Stimulated activated naive CD4-positive, alpha-beta T cell treated with Interleukin-2 at 50 U/mL for 16 hours (primary cell): ENCODE data around the gene PI4K2B.
"Not testable (repeated sequence)": the region's sequence is repeated elsewhere in the genome, so short reads cannot be mapped to it uniquely, and the experiment has no call there.

Experiments
- DNase-seq: peaks from one replicate; lab custom pipeline; 2025; lab: John Stamatoyannopoulos, UW

PI4K2B gene

GRCh38 chr4:25306518-25307057 is 72.8 kb downstream of the PI4K2B start:
- DNase-seq: no peak

GRCh38 chr4:25307596-25307995 is 73.8 kb downstream of the PI4K2B start:
- DNase-seq: no peak

GRCh38 chr4:25308306-25308705 is 74.5 kb downstream of the PI4K2B start:
- DNase-seq: no peak

GRCh38 chr4:25308761-25309160 is 74.9 kb downstream of the PI4K2B start:
- no peak for DNase-seq

GRCh38 chr4:25310066-25310802 is 76.4 kb downstream of the PI4K2B start:
- no peak for DNase-seq

GRCh38 chr4:25310803-25311166 is 77.0 kb downstream of the PI4K2B start:
- no peak for DNase-seq

- DNase-seq: peak; percentile 84
These were observed 78.8 kb downstream of the PI4K2B start, which contains the start of gene ZCCHC4 for GRCh38 chr4:25312496-25313200. TSS of gene ZCCHC4 (plus strand) at chr4:25312774. CDS start at chr4:25312810, 36 bp downstream.

GRCh38 chr4:25313201-25313895 is 79.5 kb downstream of the PI4K2B start:
- DNase-seq: no peak

- DNase-seq: no peak
These were observed 86.5 kb downstream of the PI4K2B start for GRCh38 chr4:25320336-25320735.

GRCh38 chr4:25320773-25321172 is 86.9 kb downstream of the PI4K2B start:
- no peak for DNase-seq

- DNase-seq: no peak
These were observed 87.9 kb downstream of the PI4K2B start for GRCh38 chr4:25321703-25322102.

- not testable (repeated sequence) for DNase-seq
These were observed 94.6 kb downstream of the PI4K2B start for GRCh38 chr4:25328463-25328862.
